ENCODE measurements around the gene CDC42BPG. TPM values are rescaled to one million over a fixed set of nuclear protein-coding genes. Genes with fewer than 3 reads are reported as not detected.

CDC42BPG gene
- total and polyA plus RNA-seq, 9 of the 15 experiments (the other 6 are each of a cell fraction or from before 2014, with no cell fraction given), result 0.04 to 8.8 (median 2.1) TPM

- TF ChIP-seq ATF1 (CRISPR knock-in tag; IDR thresholded peaks at IDR 0.05), result no peak; the same call in 1 of the 2 replicates
- TF ChIP-seq ATF1 (tag; IDR thresholded peaks at IDR 0.05), result peak; percentile 71
- peak; percentile 65 for TF ChIP-seq MBD2 (IDR thresholded peaks at IDR 0.05; ENCODE audit: borderline replicate concordance, low read depth)
- TF ChIP-seq TRIM28 (IDR thresholded peaks at IDR 0.05), result no peak
- no peak for TF ChIP-seq HDGF (IDR thresholded peaks at IDR 0.05)
- TF ChIP-seq ZBTB11 (CRISPR knock-in tag; IDR thresholded peaks at IDR 0.05), result peak in 1 of 3 experiments; percentile 75; a peak in 2 of 6 replicates
- no peak for TF ChIP-seq NCOA4 (IDR thresholded peaks at IDR 0.05; ENCODE audit: partially characterized antibody)
- TF ChIP-seq CSDE1 (IDR thresholded peaks at IDR 0.05), result peak in 1 of 2 experiments; percentile 80; a peak in 2 of 4 replicates
- peak; percentile 70 for TF ChIP-seq EGR1 (conservative IDR thresholded peaks at IDR 0.05)
- 0 out of 2 replicates have a peak, but pooled peaks have one; percentile 24 for TF ChIP-seq LEF1 (IDR thresholded peaks at IDR 0.05)
- peak; percentile 44 for TF ChIP-seq THAP12 (CRISPR knock-in tag; IDR thresholded peaks at IDR 0.05)
- peak; percentile 75 for TF ChIP-seq TARDBP (IDR thresholded peaks at IDR 0.05)
- peak; percentile 89 for TF ChIP-seq ARID4B (CRISPR knock-in tag; IDR thresholded peaks at IDR 0.05)
- TF ChIP-seq BCLAF1 (IDR thresholded peaks at IDR 0.05; ENCODE audit: borderline replicate concordance in 1 of 2, control insufficient read depth in 1 of 2, low read depth in 2 of 2, low read length in 1 of 2), result 0 out of 4 replicates have a peak, but pooled peaks of 1 of the 2 experiments have one; percentile 24
Measured at GRCh38 chr11:64878494-64879243, 34.2 kb upstream of the CDC42BPG start, which contains the start of gene EHD1 (continued).

Data from K562 (cell line).